WTC11 (cell line): ENCODE measurements around the gene CAPN13. TPM values are rescaled to one million over a fixed set of nuclear protein-coding genes. Genes with fewer than 3 reads are reported as not detected.

ENCODE experiments used
- ATAC-seq: fragments of 200-7000 bp; cut with Tn5 transposase; 2 replicates; pipeline ENCODE4 v1.10.0; 2021; ENCODE audit warnings: mild to moderate bottlenecking, moderate library complexity
- CTCF ChIA-PET: fragments of 300-600 bp; sonication (Branson Sonifier 250); formaldehyde crosslinking; loops from one replicate; lab custom pipeline; 2021; ENCODE audit warnings: antibody characterized with exemption; lab: Charles Lee
- POLR2A ChIA-PET: fragments of 350-600 bp; sonication (Branson Sonifier 250); formaldehyde crosslinking; loops from one replicate; lab custom pipeline; 2021; ENCODE audit warnings: antibody characterized with exemption; lab: Charles Lee
- DNase-seq: peaks from one replicate; pipeline ENCODE4 v3.0.0; 2021; ENCODE audit warnings: low spot score
- H3K27ac Mint-ChIP-seq: 2 replicates; pipeline ENCODE4 v1.8.0; 2021; ENCODE audit warnings: mixed read lengths
- H3K27me3 Mint-ChIP-seq: 2 replicates; pipeline ENCODE4 v1.8.0; 2021; ENCODE audit warnings: low read depth, mild to moderate bottlenecking, moderate library complexity, mixed read lengths
- H3K36me3 Mint-ChIP-seq: 2 replicates; pipeline ENCODE4 v1.8.0; 2021; ENCODE audit warnings: mixed read lengths
- H3K4me1 Mint-ChIP-seq: 2 replicates; pipeline ENCODE4 v1.8.0; 2022; ENCODE audit warnings: mixed read lengths
- H3K4me3 Mint-ChIP-seq: 2 replicates; pipeline ENCODE4 v1.8.0; 2021; ENCODE audit warnings: mild to moderate bottlenecking, moderate library complexity, mixed read lengths
- H3K9me3 Mint-ChIP-seq: 2 replicates; pipeline ENCODE4 v1.8.0; 2021; ENCODE audit warnings: mixed read lengths
- CREM ChIP-seq: sonication (generic); formaldehyde crosslinking; IDR thresholded peaks from 2 replicates; pipeline ENCODE4 v1.8.1; 2022; ENCODE audit warnings: mild to moderate bottlenecking, missing genetic modification reagents, moderate library complexity
- JUN ChIP-seq: sonication (generic); formaldehyde crosslinking; IDR thresholded peaks from 2 replicates; pipeline ENCODE4 v1.8.0; 2023; ENCODE audit warnings: mild to moderate bottlenecking, missing genetic modification reagents
- MYBL2 ChIP-seq: sonication (generic); formaldehyde crosslinking; IDR thresholded peaks from 2 replicates; pipeline ENCODE4 v1.8.1; 2023; ENCODE audit warnings: mild to moderate bottlenecking, moderate library complexity, missing genetic modification reagents
- NFATC4 ChIP-seq: fragments of 250-450 bp; sonication (Bioruptor Pico); IDR thresholded peaks from 2 replicates; pipeline ENCODE4 v1.9.0; 2021; ENCODE audit warnings: mild to moderate bottlenecking
- NR2C2 ChIP-seq: sonication (generic); formaldehyde crosslinking; IDR thresholded peaks from 2 replicates; pipeline ENCODE4 v1.8.0; 2022; ENCODE audit warnings: mild to moderate bottlenecking, missing genetic modification reagents
- TEAD1 ChIP-seq: sonication (generic); formaldehyde crosslinking; IDR thresholded peaks from 2 replicates; pipeline ENCODE4 v1.8.0; 2022; ENCODE audit warnings: mild to moderate bottlenecking, missing genetic modification reagents
- ZBTB21 ChIP-seq: sonication (generic); formaldehyde crosslinking; IDR thresholded peaks from 2 replicates; pipeline ENCODE4 v1.8.1; 2023; ENCODE audit warnings: mild to moderate bottlenecking, missing genetic modification reagents, borderline replicate concordance
- ZMAT4 ChIP-seq: fragments of 250-450 bp; sonication (Bioruptor Pico); IDR thresholded peaks from 2 replicates; pipeline ENCODE4 v1.9.0; 2021; ENCODE audit warnings: mild to moderate bottlenecking
- ZNF396 ChIP-seq: fragments of 250-450 bp; sonication (Bioruptor Pico); IDR thresholded peaks from 2 replicates; pipeline ENCODE4 v1.8.0; 2021; ENCODE audit warnings: mild to moderate bottlenecking, moderate library complexity, borderline replicate concordance
- ZNF512 ChIP-seq: sonication (generic); formaldehyde crosslinking; IDR thresholded peaks from 2 replicates; pipeline ENCODE4 v1.8.1; 2022; ENCODE audit warnings: missing genetic modification reagents, borderline replicate concordance
- total RNA-seq: library from RNA; stranded (reverse); gene quantifications from 3 replicates; pipeline ENCODE4 v1.2.3, GENCODE V29; 2021
- TF ChIP-seq, protein P1 (sequence below): fragments of 250-450 bp; sonication (Bioruptor Pico); IDR thresholded peaks from 2 replicates; pipeline ENCODE4 v1.8.0; 2021; ENCODE audit warnings: mild to moderate bottlenecking
- TF ChIP-seq, protein P2 (sequence below): sonication (generic); formaldehyde crosslinking; conservative IDR thresholded peaks from 2 replicates; pipeline ENCODE4 v1.8.1; 2022; ENCODE audit warnings: mild to moderate bottlenecking, missing genetic modification reagents
- TF ChIP-seq, protein P3 (sequence below): sonication (generic); formaldehyde crosslinking; IDR thresholded peaks from 2 replicates; pipeline ENCODE4 v1.8.0; 2022; ENCODE audit warnings: mild to moderate bottlenecking, missing genetic modification reagents
- TF ChIP-seq, protein P4 (sequence below): fragments of 250-450 bp; sonication (Bioruptor Pico); IDR thresholded peaks from 2 replicates; pipeline ENCODE4 v1.9.0; 2021; ENCODE audit warnings: mild to moderate bottlenecking, borderline replicate concordance
- TF ChIP-seq, protein P5 (sequence below): sonication (generic); formaldehyde crosslinking; IDR thresholded peaks from 2 replicates; pipeline ENCODE4 v1.8.0; 2023; ENCODE audit warnings: missing genetic modification reagents

The CAPN13 gene
- total RNA-seq, 1 experiment from 2014 or later: 1.7 TPM

- TF ChIP-seq, protein P1, sequence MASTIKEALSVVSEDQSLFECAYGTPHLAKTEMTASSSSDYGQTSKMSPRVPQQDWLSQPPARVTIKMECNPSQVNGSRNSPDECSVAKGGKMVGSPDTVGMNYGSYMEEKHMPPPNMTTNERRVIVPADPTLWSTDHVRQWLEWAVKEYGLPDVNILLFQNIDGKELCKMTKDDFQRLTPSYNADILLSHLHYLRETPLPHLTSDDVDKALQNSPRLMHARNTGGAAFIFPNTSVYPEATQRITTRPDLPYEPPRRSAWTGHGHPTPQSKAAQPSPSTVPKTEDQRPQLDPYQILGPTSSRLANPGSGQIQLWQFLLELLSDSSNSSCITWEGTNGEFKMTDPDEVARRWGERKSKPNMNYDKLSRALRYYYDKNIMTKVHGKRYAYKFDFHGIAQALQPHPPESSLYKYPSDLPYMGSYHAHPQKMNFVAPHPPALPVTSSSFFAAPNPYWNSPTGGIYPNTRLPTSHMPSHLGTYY: no peak
- TF ChIP-seq JUN (CRISPR knock-in tag): no peak
- TF ChIP-seq, all 79 proteins: peak for 0
These were observed 2.7 kb upstream of the CAPN13 start (continued) for GRCh38 chr2:30809938-30810337.

DNA sequence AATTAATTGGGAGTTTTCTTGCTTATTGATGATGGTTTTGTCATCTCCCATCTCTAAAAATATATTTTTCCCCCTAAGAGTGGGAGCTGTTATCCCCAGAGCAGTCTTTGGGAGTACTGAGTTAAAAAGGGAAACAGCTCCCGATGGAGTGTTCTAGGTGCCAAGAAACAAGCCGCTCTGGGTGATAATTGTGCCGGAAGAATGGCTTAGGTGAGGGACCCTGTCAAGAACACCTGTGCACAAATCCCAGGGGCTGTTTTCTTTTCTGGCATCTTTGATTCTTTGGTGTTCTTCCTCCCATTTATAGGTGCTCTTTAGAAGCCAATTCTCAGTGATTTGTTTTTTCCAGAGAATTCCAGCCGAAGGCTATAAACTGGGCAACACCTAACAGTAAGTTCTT, 1.4 kb upstream of the CAPN13 start:
- peaks cover 2% of the 10 kb centered on the region; the same call in 1 of the 2 replicates for H3K27me3 Mint-ChIP-seq
- peaks cover 3% of the 10 kb centered on the region; the same call in 1 of the 2 replicates for H3K9me3 Mint-ChIP-seq
- DNase-seq: no peak
- POLR2A ChIA-PET: no interaction called here
- TF ChIP-seq, protein P2, sequence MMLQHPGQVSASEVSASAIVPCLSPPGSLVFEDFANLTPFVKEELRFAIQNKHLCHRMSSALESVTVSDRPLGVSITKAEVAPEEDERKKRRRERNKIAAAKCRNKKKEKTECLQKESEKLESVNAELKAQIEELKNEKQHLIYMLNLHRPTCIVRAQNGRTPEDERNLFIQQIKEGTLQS (CRISPR knock-in tag): no peak
- TF ChIP-seq, protein P3, sequence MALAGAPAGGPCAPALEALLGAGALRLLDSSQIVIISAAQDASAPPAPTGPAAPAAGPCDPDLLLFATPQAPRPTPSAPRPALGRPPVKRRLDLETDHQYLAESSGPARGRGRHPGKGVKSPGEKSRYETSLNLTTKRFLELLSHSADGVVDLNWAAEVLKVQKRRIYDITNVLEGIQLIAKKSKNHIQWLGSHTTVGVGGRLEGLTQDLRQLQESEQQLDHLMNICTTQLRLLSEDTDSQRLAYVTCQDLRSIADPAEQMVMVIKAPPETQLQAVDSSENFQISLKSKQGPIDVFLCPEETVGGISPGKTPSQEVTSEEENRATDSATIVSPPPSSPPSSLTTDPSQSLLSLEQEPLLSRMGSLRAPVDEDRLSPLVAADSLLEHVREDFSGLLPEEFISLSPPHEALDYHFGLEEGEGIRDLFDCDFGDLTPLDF (CRISPR knock-in tag): no peak
- TF ChIP-seq ZBTB21 (CRISPR knock-in tag) (no peak), ZMAT4 (CRISPR knock-in tag) (no peak), NR2C2 (CRISPR knock-in tag) (no peak), ZNF396 (no peak), TEAD1 (no peak), CREM (CRISPR knock-in tag) (no peak), NFATC4 (CRISPR knock-in tag) (no peak), ZNF512 (CRISPR knock-in tag) (no peak), MYBL2 (CRISPR knock-in tag) (no peak)
- TF ChIP-seq, protein P4, sequence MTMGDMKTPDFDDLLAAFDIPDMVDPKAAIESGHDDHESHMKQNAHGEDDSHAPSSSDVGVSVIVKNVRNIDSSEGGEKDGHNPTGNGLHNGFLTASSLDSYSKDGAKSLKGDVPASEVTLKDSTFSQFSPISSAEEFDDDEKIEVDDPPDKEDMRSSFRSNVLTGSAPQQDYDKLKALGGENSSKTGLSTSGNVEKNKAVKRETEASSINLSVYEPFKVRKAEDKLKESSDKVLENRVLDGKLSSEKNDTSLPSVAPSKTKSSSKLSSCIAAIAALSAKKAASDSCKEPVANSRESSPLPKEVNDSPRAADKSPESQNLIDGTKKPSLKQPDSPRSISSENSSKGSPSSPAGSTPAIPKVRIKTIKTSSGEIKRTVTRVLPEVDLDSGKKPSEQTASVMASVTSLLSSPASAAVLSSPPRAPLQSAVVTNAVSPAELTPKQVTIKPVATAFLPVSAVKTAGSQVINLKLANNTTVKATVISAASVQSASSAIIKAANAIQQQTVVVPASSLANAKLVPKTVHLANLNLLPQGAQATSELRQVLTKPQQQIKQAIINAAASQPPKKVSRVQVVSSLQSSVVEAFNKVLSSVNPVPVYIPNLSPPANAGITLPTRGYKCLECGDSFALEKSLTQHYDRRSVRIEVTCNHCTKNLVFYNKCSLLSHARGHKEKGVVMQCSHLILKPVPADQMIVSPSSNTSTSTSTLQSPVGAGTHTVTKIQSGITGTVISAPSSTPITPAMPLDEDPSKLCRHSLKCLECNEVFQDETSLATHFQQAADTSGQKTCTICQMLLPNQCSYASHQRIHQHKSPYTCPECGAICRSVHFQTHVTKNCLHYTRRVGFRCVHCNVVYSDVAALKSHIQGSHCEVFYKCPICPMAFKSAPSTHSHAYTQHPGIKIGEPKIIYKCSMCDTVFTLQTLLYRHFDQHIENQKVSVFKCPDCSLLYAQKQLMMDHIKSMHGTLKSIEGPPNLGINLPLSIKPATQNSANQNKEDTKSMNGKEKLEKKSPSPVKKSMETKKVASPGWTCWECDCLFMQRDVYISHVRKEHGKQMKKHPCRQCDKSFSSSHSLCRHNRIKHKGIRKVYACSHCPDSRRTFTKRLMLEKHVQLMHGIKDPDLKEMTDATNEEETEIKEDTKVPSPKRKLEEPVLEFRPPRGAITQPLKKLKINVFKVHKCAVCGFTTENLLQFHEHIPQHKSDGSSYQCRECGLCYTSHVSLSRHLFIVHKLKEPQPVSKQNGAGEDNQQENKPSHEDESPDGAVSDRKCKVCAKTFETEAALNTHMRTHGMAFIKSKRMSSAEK (CRISPR knock-in tag): no peak
- TF ChIP-seq, protein P1: no peak
- TF ChIP-seq, protein P5, sequence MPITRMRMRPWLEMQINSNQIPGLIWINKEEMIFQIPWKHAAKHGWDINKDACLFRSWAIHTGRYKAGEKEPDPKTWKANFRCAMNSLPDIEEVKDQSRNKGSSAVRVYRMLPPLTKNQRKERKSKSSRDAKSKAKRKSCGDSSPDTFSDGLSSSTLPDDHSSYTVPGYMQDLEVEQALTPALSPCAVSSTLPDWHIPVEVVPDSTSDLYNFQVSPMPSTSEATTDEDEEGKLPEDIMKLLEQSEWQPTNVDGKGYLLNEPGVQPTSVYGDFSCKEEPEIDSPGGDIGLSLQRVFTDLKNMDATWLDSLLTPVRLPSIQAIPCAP: no peak
- no peak overlapping the region for H3K27ac Mint-ChIP-seq
- H3K4me1 Mint-ChIP-seq: peaks cover 11% of the 10 kb centered on the region
- CTCF ChIA-PET: no interaction called here
- no peaks in the 10 kb centered on the region for H3K36me3 Mint-ChIP-seq
- no peak overlapping the region for H3K4me3 Mint-ChIP-seq
- ATAC-seq: no peak
